ENCODE data around the gene SLC26A3.

The SLC26A3 gene

DNA sequence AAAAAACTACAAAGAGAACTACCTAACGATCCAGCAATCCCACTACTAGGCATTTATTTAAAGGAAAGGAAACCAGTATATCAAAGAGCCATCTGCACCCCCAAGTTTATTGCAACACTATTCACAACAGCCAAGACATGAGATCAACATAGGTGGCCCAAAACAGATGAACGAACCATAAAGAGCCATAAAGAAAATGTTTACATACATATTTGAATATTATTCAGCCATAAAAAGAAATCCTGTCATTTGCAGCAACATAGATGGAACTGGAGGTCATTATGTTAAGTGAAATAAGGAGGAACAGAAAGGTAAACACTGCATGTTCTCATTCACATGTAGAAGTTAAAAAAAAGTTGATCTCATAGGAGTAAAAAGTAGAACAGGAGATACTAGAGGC lies 15.6 kb upstream of the SLC26A3 start:
- H3K36me3 ChIP-seq (ENCODE audit: control insufficient read depth in 1 of 2, insufficient read depth in 2 of 2, low read length in 2 of 2) = no peaks in the 10 kb centered on the region
- H3K79me1 ChIP-seq (ENCODE audit: low read length) = no peaks in the 10 kb centered on the region
- no peak overlapping the region for H4K91ac ChIP-seq (ENCODE audit: low read depth, low read length)
- H4K12ac ChIP-seq (ENCODE audit: low read depth, low read length) = no peak overlapping the region
- no peak overlapping the region for H3K4me2 ChIP-seq (ENCODE audit: low read length)
- no peak overlapping the region for H2BK5ac ChIP-seq (ENCODE audit: low read depth, low read length, poor library complexity)
- no peak overlapping the region for H2BK12ac ChIP-seq (ENCODE audit: low read length)
- H3K27me3 ChIP-seq (ENCODE audit: insufficient read depth, low read length) = no peaks in the 10 kb centered on the region
- H3K4ac ChIP-seq (ENCODE audit: low read depth, low read length) = no peak overlapping the region
- no peak overlapping the region for H2BK120ac ChIP-seq (ENCODE audit: insufficient read depth, low read length, poor library complexity)
- H3K79me2 ChIP-seq (ENCODE audit: control insufficient read depth, insufficient read depth, low read length, poor library complexity) = no peaks in the 10 kb centered on the region
- H3K27ac ChIP-seq (ENCODE audit: low read depth, low read length) = no peak overlapping the region
- H4K8ac ChIP-seq (ENCODE audit: low read depth, low read length) = no peak overlapping the region
- no peak overlapping the region for H3K14ac ChIP-seq (ENCODE audit: low read length)
- H3K18ac ChIP-seq (ENCODE audit: low read length) = no peak overlapping the region
- H3K4me3 ChIP-seq (ENCODE audit: low read depth, low read length) = no peak overlapping the region
- no peak overlapping the region for H3K9ac ChIP-seq (ENCODE audit: low read length)
- H3K4me1 ChIP-seq (ENCODE audit: control insufficient read depth in 1 of 2, insufficient read depth in 2 of 2, low read length in 2 of 2) = no peaks in the 10 kb centered on the region
- H2AFZ ChIP-seq (ENCODE audit: insufficient read depth, low read length, poor library complexity) = no peak overlapping the region
- no peaks in the 10 kb centered on the region for H3K9me3 ChIP-seq (ENCODE audit: insufficient read depth, low read depth, low read length)
- H3K23ac ChIP-seq (ENCODE audit: low read length) = no peak overlapping the region
- WGBS (ENCODE audit: extremely low coverage, insufficient coverage, insufficient read length) = no CpG with 5 or more reads among the region's 2 CpGs
- no peak overlapping the region for H2AK5ac ChIP-seq (ENCODE audit: low read length)
- no peak for DNase-seq

DNA sequence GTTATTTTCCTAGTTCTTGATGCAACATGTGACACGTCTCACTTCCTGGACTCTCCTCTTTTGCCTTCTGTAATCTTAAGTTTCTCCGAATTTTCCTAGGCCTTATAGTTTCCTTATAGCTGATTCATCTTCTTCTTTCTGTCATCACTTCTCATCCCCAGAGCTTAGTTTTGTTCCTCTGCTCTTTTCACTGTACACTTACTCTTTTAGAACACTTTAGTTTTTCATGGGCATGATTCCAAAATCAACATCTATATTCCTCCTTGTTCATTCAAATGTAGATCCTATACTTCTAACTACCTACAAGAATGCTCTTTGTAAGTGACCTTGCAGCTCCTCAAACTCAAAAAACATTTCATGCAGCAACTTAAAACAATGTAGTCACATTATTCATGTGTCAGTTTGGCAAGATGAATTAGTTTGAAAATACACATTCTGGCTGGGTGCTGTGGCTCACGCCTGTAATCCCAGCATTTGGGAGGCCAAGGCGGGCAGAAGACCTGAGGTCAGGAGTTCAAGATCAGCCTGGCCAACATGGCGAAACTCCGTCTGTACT lies 13.1 kb upstream of the SLC26A3 start:
- Histone ChIP-seq H2AK5ac (ENCODE audit: low read length) (no peak overlapping the region), H2BK12ac (ENCODE audit: low read length) (no peak overlapping the region), H4K12ac (ENCODE audit: low read depth, low read length) (no peak overlapping the region), H3K4me3 (ENCODE audit: low read depth, low read length) (no peak overlapping the region), H2AFZ (ENCODE audit: insufficient read depth, low read length, poor library complexity) (no peak overlapping the region), H3K36me3 (ENCODE audit: control insufficient read depth in 1 of 2, insufficient read depth in 2 of 2, low read length in 2 of 2) (no peaks in the 10 kb centered on the region), H3K23ac (ENCODE audit: low read length) (no peak overlapping the region), H3K9me3 (ENCODE audit: insufficient read depth, low read depth, low read length) (no peaks in the 10 kb centered on the region), H3K79me2 (ENCODE audit: control insufficient read depth, insufficient read depth, low read length, poor library complexity) (no peaks in the 10 kb centered on the region), H3K4me2 (ENCODE audit: low read length) (no peak overlapping the region), H3K27me3 (ENCODE audit: insufficient read depth, low read length) (no peaks in the 10 kb centered on the region), H2BK5ac (ENCODE audit: low read depth, low read length, poor library complexity) (no peak overlapping the region), H3K4ac (ENCODE audit: low read depth, low read length) (no peak overlapping the region), H3K27ac (ENCODE audit: low read depth, low read length) (no peak overlapping the region), H3K79me1 (ENCODE audit: low read length) (no peaks in the 10 kb centered on the region), H3K4me1 (ENCODE audit: control insufficient read depth in 1 of 2, insufficient read depth in 2 of 2, low read length in 2 of 2) (no peaks in the 10 kb centered on the region), H4K91ac (ENCODE audit: low read depth, low read length) (no peak overlapping the region), H4K8ac (ENCODE audit: low read depth, low read length) (no peak overlapping the region), H2BK120ac (ENCODE audit: insufficient read depth, low read length, poor library complexity) (no peak overlapping the region), H3K9ac (ENCODE audit: low read length) (no peak overlapping the region), H3K14ac (ENCODE audit: low read length) (no peak overlapping the region), H3K18ac (ENCODE audit: low read length) (no peak overlapping the region)
- DNase-seq = no peak
- no CpG with 5 or more reads among the region's 6 CpGs for WGBS (ENCODE audit: extremely low coverage, insufficient coverage, insufficient read length)

DNA sequence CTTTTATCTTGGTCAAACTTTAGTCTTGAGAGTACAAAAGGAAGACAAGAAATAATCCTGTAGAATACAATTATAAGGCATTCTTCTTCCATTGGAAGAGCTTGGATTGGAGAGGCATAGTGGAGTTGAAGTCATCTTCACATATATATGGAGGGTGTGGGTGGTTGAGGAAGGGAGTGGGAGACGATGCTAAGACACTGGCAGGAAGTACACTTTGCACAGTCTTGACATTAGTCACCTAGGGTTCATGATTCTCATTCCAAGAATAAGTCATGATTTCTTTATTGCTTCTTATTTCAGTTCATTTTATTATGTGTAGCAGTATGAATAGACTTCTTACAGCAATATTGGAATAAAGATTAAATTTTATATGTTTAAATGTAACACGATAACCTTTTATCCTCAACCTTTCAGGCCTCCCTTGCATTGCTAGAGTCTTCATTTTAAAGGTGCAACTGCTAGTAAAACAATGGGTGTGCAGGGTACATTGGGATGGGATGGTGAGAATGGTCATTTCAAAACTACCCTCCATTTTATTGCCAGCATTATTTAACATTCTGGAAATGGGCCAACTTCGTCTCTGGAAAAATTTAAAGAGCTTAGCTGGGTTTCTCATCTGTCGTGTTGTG lies 12.3 kb upstream of the SLC26A3 start:
- Histone ChIP-seq H3K14ac (ENCODE audit: low read length) (no peak overlapping the region), H3K9ac (ENCODE audit: low read length) (no peak overlapping the region), H2BK12ac (ENCODE audit: low read length) (no peak overlapping the region), H3K18ac (ENCODE audit: low read length) (no peak overlapping the region), H3K79me1 (ENCODE audit: low read length) (no peaks in the 10 kb centered on the region), H3K36me3 (ENCODE audit: control insufficient read depth in 1 of 2, insufficient read depth in 2 of 2, low read length in 2 of 2) (no peaks in the 10 kb centered on the region), H3K23ac (ENCODE audit: low read length) (no peak overlapping the region), H3K9me3 (ENCODE audit: insufficient read depth, low read depth, low read length) (no peaks in the 10 kb centered on the region), H3K4me2 (ENCODE audit: low read length) (no peak overlapping the region), H3K27ac (ENCODE audit: low read depth, low read length) (no peak overlapping the region), H2BK120ac (ENCODE audit: insufficient read depth, low read length, poor library complexity) (no peak overlapping the region), H4K8ac (ENCODE audit: low read depth, low read length) (no peak overlapping the region), H2AFZ (ENCODE audit: insufficient read depth, low read length, poor library complexity) (no peak overlapping the region), H3K4me3 (ENCODE audit: low read depth, low read length) (no peak overlapping the region), H4K91ac (ENCODE audit: low read depth, low read length) (no peak overlapping the region), H3K4me1 (ENCODE audit: control insufficient read depth in 1 of 2, insufficient read depth in 2 of 2, low read length in 2 of 2) (no peaks in the 10 kb centered on the region), H4K12ac (ENCODE audit: low read depth, low read length) (no peak overlapping the region), H3K4ac (ENCODE audit: low read depth, low read length) (no peak overlapping the region), H3K27me3 (ENCODE audit: insufficient read depth, low read length) (no peaks in the 10 kb centered on the region), H2BK5ac (ENCODE audit: low read depth, low read length, poor library complexity) (no peak overlapping the region), H3K79me2 (ENCODE audit: control insufficient read depth, insufficient read depth, low read length, poor library complexity) (no peaks in the 10 kb centered on the region), H2AK5ac (ENCODE audit: low read length) (no peak overlapping the region)
- WGBS (ENCODE audit: extremely low coverage, insufficient coverage, insufficient read length) = no CpG with 5 or more reads among the region's 4 CpGs
- no peak for DNase-seq

DNA sequence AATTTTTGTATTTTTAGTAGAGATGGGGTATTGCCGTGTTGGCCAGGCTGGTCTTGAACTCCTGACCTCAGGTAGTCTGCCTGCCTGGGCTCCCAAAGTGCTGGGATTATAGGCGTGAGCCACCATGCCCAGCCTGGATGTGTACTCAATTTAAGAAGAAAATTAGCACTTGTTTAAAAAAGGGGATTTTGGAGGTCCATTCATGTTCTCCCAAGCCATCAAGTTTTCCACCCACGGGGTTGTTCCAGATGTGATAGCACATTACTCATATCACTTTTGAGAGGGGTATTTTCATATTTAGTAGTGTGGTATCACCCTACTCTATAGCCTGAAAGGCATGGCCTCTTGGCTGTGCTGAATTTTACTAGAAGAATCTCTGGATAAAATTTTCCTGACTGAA lies 10.5 kb upstream of the SLC26A3 start:
- no peak overlapping the region for H3K14ac ChIP-seq (ENCODE audit: low read length)
- H3K27ac ChIP-seq (ENCODE audit: low read depth, low read length) = no peak overlapping the region
- H3K4me1 ChIP-seq (ENCODE audit: control insufficient read depth in 1 of 2, insufficient read depth in 2 of 2, low read length in 2 of 2) = no peaks in the 10 kb centered on the region
- no peaks in the 10 kb centered on the region for H3K79me1 ChIP-seq (ENCODE audit: low read length)
- H3K18ac ChIP-seq (ENCODE audit: low read length) = no peak overlapping the region
- H3K36me3 ChIP-seq (ENCODE audit: control insufficient read depth in 1 of 2, insufficient read depth in 2 of 2, low read length in 2 of 2) = no peaks in the 10 kb centered on the region
- H3K9me3 ChIP-seq (ENCODE audit: insufficient read depth, low read depth, low read length) = no peaks in the 10 kb centered on the region
- H4K12ac ChIP-seq (ENCODE audit: low read depth, low read length) = no peak overlapping the region
- no peaks in the 10 kb centered on the region for H3K79me2 ChIP-seq (ENCODE audit: control insufficient read depth, insufficient read depth, low read length, poor library complexity)
- no peak overlapping the region for H3K9ac ChIP-seq (ENCODE audit: low read length)
- no peak overlapping the region for H4K8ac ChIP-seq (ENCODE audit: low read depth, low read length)
- no peak overlapping the region for H3K4me2 ChIP-seq (ENCODE audit: low read length)
- no peak overlapping the region for H2AK5ac ChIP-seq (ENCODE audit: low read length)
- no peak overlapping the region for H4K91ac ChIP-seq (ENCODE audit: low read depth, low read length)
- no peak overlapping the region for H3K4me3 ChIP-seq (ENCODE audit: low read depth, low read length)
- no peak overlapping the region for H3K23ac ChIP-seq (ENCODE audit: low read length)
- no peaks in the 10 kb centered on the region for H3K27me3 ChIP-seq (ENCODE audit: insufficient read depth, low read length)
- H3K4ac ChIP-seq (ENCODE audit: low read depth, low read length) = no peak overlapping the region
- no peak overlapping the region for H2AFZ ChIP-seq (ENCODE audit: insufficient read depth, low read length, poor library complexity)
- no CpG with 5 or more reads among the region's 3 CpGs for WGBS (ENCODE audit: extremely low coverage, insufficient coverage, insufficient read length)
- H2BK120ac ChIP-seq (ENCODE audit: insufficient read depth, low read length, poor library complexity) = no peak overlapping the region
- H2BK12ac ChIP-seq (ENCODE audit: low read length) = no peak overlapping the region
- no peak for DNase-seq
- H2BK5ac ChIP-seq (ENCODE audit: low read depth, low read length, poor library complexity) = no peak overlapping the region
